WTC11 (cell line): ENCODE results near the gene NINJ2. TPM values are rescaled to one million over a fixed set of nuclear protein-coding genes. Genes with fewer than 3 reads are reported as not detected.

ENCODE experiments used
- ATAC-seq: fragments of 200-7000 bp; cut with Tn5 transposase; 2 replicates; pipeline ENCODE4 v1.10.0; 2021; ENCODE audit warnings: mild to moderate bottlenecking, moderate library complexity
- CTCF ChIA-PET: fragments of 300-600 bp; sonication (Branson Sonifier 250); formaldehyde crosslinking; loops from one replicate; lab custom pipeline; 2021; ENCODE audit warnings: antibody characterized with exemption; lab: Charles Lee
- POLR2A ChIA-PET: fragments of 350-600 bp; sonication (Branson Sonifier 250); formaldehyde crosslinking; loops from one replicate; lab custom pipeline; 2021; ENCODE audit warnings: antibody characterized with exemption; lab: Charles Lee
- DNase-seq: peaks from one replicate; pipeline ENCODE4 v3.0.0; 2021; ENCODE audit warnings: low spot score
- H3K27ac Mint-ChIP-seq: 2 replicates; pipeline ENCODE4 v1.8.0; 2021; ENCODE audit warnings: mixed read lengths
- H3K27me3 Mint-ChIP-seq: 2 replicates; pipeline ENCODE4 v1.8.0; 2021; ENCODE audit warnings: low read depth, mild to moderate bottlenecking, moderate library complexity, mixed read lengths
- H3K36me3 Mint-ChIP-seq: 2 replicates; pipeline ENCODE4 v1.8.0; 2021; ENCODE audit warnings: mixed read lengths
- H3K4me1 Mint-ChIP-seq: 2 replicates; pipeline ENCODE4 v1.8.0; 2022; ENCODE audit warnings: mixed read lengths
- H3K4me3 Mint-ChIP-seq: 2 replicates; pipeline ENCODE4 v1.8.0; 2021; ENCODE audit warnings: mild to moderate bottlenecking, moderate library complexity, mixed read lengths
- H3K9me3 Mint-ChIP-seq: 2 replicates; pipeline ENCODE4 v1.8.0; 2021; ENCODE audit warnings: mixed read lengths
- AR ChIP-seq: fragments of 250-450 bp; sonication (Bioruptor Pico); IDR thresholded peaks from 2 replicates; pipeline ENCODE4 v1.9.0; 2021; ENCODE audit warnings: mild to moderate bottlenecking
- ATF1 ChIP-seq: sonication (generic); formaldehyde crosslinking; IDR thresholded peaks from 2 replicates; pipeline ENCODE4 v1.8.1; 2023; ENCODE audit warnings: mild to moderate bottlenecking, moderate library complexity, missing genetic modification reagents
- CBFB ChIP-seq: sonication (generic); formaldehyde crosslinking; IDR thresholded peaks from 2 replicates; pipeline ENCODE4 v1.8.1; 2022; ENCODE audit warnings: mild to moderate bottlenecking, low read depth, missing genetic modification reagents
- CREM ChIP-seq: sonication (generic); formaldehyde crosslinking; IDR thresholded peaks from 2 replicates; pipeline ENCODE4 v1.8.1; 2022; ENCODE audit warnings: mild to moderate bottlenecking, missing genetic modification reagents, moderate library complexity
- E2F4 ChIP-seq: sonication (generic); formaldehyde crosslinking; IDR thresholded peaks from 2 replicates; pipeline ENCODE4 v1.8.1; 2022; ENCODE audit warnings: low read depth, mild to moderate bottlenecking, moderate library complexity, missing genetic modification reagents, borderline replicate concordance
- ELF4 ChIP-seq: sonication (generic); formaldehyde crosslinking; IDR thresholded peaks from 2 replicates; pipeline ENCODE4 v1.8.1; 2022; ENCODE audit warnings: low read depth, mild to moderate bottlenecking, moderate library complexity, missing genetic modification reagents
- ESRRA ChIP-seq: sonication (generic); formaldehyde crosslinking; IDR thresholded peaks from 2 replicates; pipeline ENCODE4 v1.8.1; 2022; ENCODE audit warnings: mild to moderate bottlenecking, missing genetic modification reagents, borderline replicate concordance
- FOXK1 ChIP-seq: sonication (generic); formaldehyde crosslinking; IDR thresholded peaks from 2 replicates; pipeline ENCODE4 v1.8.0; 2022; ENCODE audit warnings: mild to moderate bottlenecking, moderate library complexity, missing genetic modification reagents
- GRHL2 ChIP-seq: fragments of 250-450 bp; sonication (Bioruptor Pico); IDR thresholded peaks from 2 replicates; pipeline ENCODE4 v1.8.0; 2022; ENCODE audit warnings: mild to moderate bottlenecking, moderate library complexity; ENCODE audit not compliant: insufficient replicate concordance, severe bottlenecking
- IRF1 ChIP-seq: sonication (generic); formaldehyde crosslinking; IDR thresholded peaks from 2 replicates; pipeline ENCODE4 v1.8.0; 2023; ENCODE audit warnings: missing genetic modification reagents
- JUN ChIP-seq: sonication (generic); formaldehyde crosslinking; IDR thresholded peaks from 2 replicates; pipeline ENCODE4 v1.8.0; 2023; ENCODE audit warnings: mild to moderate bottlenecking, missing genetic modification reagents
- KAT7 ChIP-seq: sonication (generic); formaldehyde crosslinking; IDR thresholded peaks from 2 replicates; pipeline ENCODE4 v1.8.1; 2023; ENCODE audit warnings: missing genetic modification reagents, mild to moderate bottlenecking, borderline replicate concordance
- MLX ChIP-seq: sonication (generic); formaldehyde crosslinking; IDR thresholded peaks from 2 replicates; pipeline ENCODE4 v1.8.1; 2023; ENCODE audit warnings: mild to moderate bottlenecking, missing genetic modification reagents, moderate library complexity
- MYBL2 ChIP-seq: sonication (generic); formaldehyde crosslinking; IDR thresholded peaks from 2 replicates; pipeline ENCODE4 v1.8.1; 2023; ENCODE audit warnings: mild to moderate bottlenecking, moderate library complexity, missing genetic modification reagents
- NR1H2 ChIP-seq: sonication (generic); formaldehyde crosslinking; IDR thresholded peaks from 2 replicates; pipeline ENCODE4 v1.9.0; 2021; ENCODE audit warnings: mild to moderate bottlenecking, moderate library complexity, missing genetic modification reagents
- OVOL2 ChIP-seq: fragments of 250-450 bp; sonication (Bioruptor Pico); IDR thresholded peaks from 2 replicates; pipeline ENCODE4 v1.9.0; 2021; ENCODE audit warnings: mild to moderate bottlenecking, borderline replicate concordance
- PRRX2 ChIP-seq: fragments of 250-450 bp; sonication (Bioruptor Pico); IDR thresholded peaks from 2 replicates; pipeline ENCODE4 v1.8.0; 2021; ENCODE audit warnings: mild to moderate bottlenecking
- RELA ChIP-seq: sonication (generic); formaldehyde crosslinking; IDR thresholded peaks from 2 replicates; pipeline ENCODE4 v1.8.1; 2022; ENCODE audit warnings: missing genetic modification reagents, mild to moderate bottlenecking, borderline replicate concordance
- SMAD4 ChIP-seq: sonication (generic); formaldehyde crosslinking; IDR thresholded peaks from 2 replicates; pipeline ENCODE4 v1.8.0; 2022; ENCODE audit warnings: mild to moderate bottlenecking, missing genetic modification reagents
- TEAD4 ChIP-seq: sonication (generic); formaldehyde crosslinking; IDR thresholded peaks from 2 replicates; pipeline ENCODE4 v1.8.0; 2022; ENCODE audit warnings: mild to moderate bottlenecking, missing genetic modification reagents
- TP53 ChIP-seq: sonication (generic); formaldehyde crosslinking; IDR thresholded peaks from 2 replicates; pipeline ENCODE4 v1.8.1; 2023; ENCODE audit warnings: mild to moderate bottlenecking, missing genetic modification reagents
- ZBTB43 ChIP-seq: sonication (generic); formaldehyde crosslinking; IDR thresholded peaks from 2 replicates; pipeline ENCODE4 v1.8.1; 2023; ENCODE audit warnings: mild to moderate bottlenecking, missing genetic modification reagents
- ZMAT4 ChIP-seq: fragments of 250-450 bp; sonication (Bioruptor Pico); IDR thresholded peaks from 2 replicates; pipeline ENCODE4 v1.9.0; 2021; ENCODE audit warnings: mild to moderate bottlenecking
- ZNF138 ChIP-seq: sonication (generic); formaldehyde crosslinking; conservative IDR thresholded peaks from 2 replicates; pipeline ENCODE4 v1.8.1; 2022; ENCODE audit warnings: mild to moderate bottlenecking, moderate library complexity, missing genetic modification reagents
- ZNF317 ChIP-seq: sonication (generic); formaldehyde crosslinking; IDR thresholded peaks from 2 replicates; pipeline ENCODE4 v1.8.1; 2023; ENCODE audit warnings: low read depth, mild to moderate bottlenecking, moderate library complexity, missing genetic modification reagents, borderline replicate concordance
- ZNF423 ChIP-seq: fragments of 250-450 bp; sonication (Bioruptor Pico); IDR thresholded peaks from 2 replicates; pipeline ENCODE4 v2.1.2; 2022; ENCODE audit warnings: mild to moderate bottlenecking, moderate library complexity
- ZNF532 ChIP-seq: fragments of 250-450 bp; sonication (Bioruptor Pico); IDR thresholded peaks from 2 replicates; pipeline ENCODE4 v1.9.0; 2021; ENCODE audit warnings: mild to moderate bottlenecking, borderline replicate concordance
- ZNF671 ChIP-seq: fragments of 250-450 bp; sonication (Bioruptor Pico); IDR thresholded peaks from 2 replicates; pipeline ENCODE4 v1.8.0; 2021; ENCODE audit warnings: mild to moderate bottlenecking
- total RNA-seq: library from RNA; stranded (reverse); gene quantifications from 3 replicates; pipeline ENCODE4 v1.2.3, GENCODE V29; 2021

NINJ2 gene
- total RNA-seq, 1 experiment from 2014 or later, result 0.42 TPM

- CTCF ChIA-PET, result interaction anchor here (0.7 to 2.2 kb wide), 20 partner anchors 9 to 1059 kb away, joined by 3 to 35 read pairs (median 4); partner anchors contain the start of genes RAD52 and WNK1
- TF ChIP-seq ZMAT4 (CRISPR knock-in tag) (no peak), ZNF317 (CRISPR knock-in tag) (no peak), IRF1 (CRISPR knock-in tag) (no peak), CBFB (CRISPR knock-in tag) (no peak), ZNF423 (CRISPR knock-in tag) (no peak), ZNF671 (CRISPR knock-in tag) (no peak), FOXK1 (CRISPR knock-in tag) (no peak), ELF4 (no peak), RELA (no peak), MLX (CRISPR knock-in tag) (no peak), PRRX2 (CRISPR knock-in tag) (no peak), OVOL2 (no peak), ZNF532 (CRISPR knock-in tag) (no peak), ZNF138 (CRISPR knock-in tag) (no peak), ESRRA (CRISPR knock-in tag) (no peak), AR (CRISPR knock-in tag) (no peak), CREM (no peak), GRHL2 (no peak), NR1H2 (CRISPR knock-in tag) (no peak), JUN (CRISPR knock-in tag) (no peak), ATF1 (CRISPR knock-in tag) (no peak), TP53 (CRISPR knock-in tag) (peak; percentile 41; the same call in 1 of the 2 replicates), SMAD4 (CRISPR knock-in tag) (no peak), E2F4 (CRISPR knock-in tag) (no peak), ZBTB43 (0 out of 2 replicates have a peak, but pooled peaks have one; percentile 29), MYBL2 (0 out of 2 replicates have a peak, but pooled peaks have one; percentile 31), TEAD4 (no peak), KAT7 (CRISPR knock-in tag) (no peak)
Measured at GRCh38 chr12:570435-570920, 92.8 kb downstream of the NINJ2 start.

More at GRCh38 chr12:570435-570920, 92.8 kb downstream of the NINJ2 start:
- H3K9me3 Mint-ChIP-seq, result peaks cover 8% of the 10 kb centered on the region
- peak; percentile 76 for ATAC-seq
- peak; percentile 66 for DNase-seq
- H3K4me3 Mint-ChIP-seq, result peak overlapping the region; percentile 79
- peaks cover 18% of the 10 kb centered on the region for H3K27me3 Mint-ChIP-seq
- POLR2A ChIA-PET, result interaction anchor here (1.4 kb wide), 1 partner anchor 182 kb away, joined by 7 read pairs; the partner anchor contains the start of gene WNK1
- peaks cover 2% of the 10 kb centered on the region; the same call in 1 of the 2 replicates for H3K36me3 Mint-ChIP-seq
- H3K4me1 Mint-ChIP-seq, result peaks cover 10% of the 10 kb centered on the region
- H3K27ac Mint-ChIP-seq, result peak overlapping the region; percentile 47; the same call in 1 of the 2 replicates
